Raji (cell line): ENCODE results near the gene CGB8.
"Not testable (repeated sequence)": the region's sequence is repeated elsewhere in the genome, so short reads cannot be mapped to it uniquely, and the experiment has no call there.

Experiments used
- POLR2A ChIP-seq: IDR thresholded peaks from 2 replicates; pipeline ENCODE4 v1.6.1; 2011; ENCODE audit warnings: low read depth, low read length, control low read depth; ENCODE audit not compliant: insufficient read depth

CGB8 gene

DNA sequence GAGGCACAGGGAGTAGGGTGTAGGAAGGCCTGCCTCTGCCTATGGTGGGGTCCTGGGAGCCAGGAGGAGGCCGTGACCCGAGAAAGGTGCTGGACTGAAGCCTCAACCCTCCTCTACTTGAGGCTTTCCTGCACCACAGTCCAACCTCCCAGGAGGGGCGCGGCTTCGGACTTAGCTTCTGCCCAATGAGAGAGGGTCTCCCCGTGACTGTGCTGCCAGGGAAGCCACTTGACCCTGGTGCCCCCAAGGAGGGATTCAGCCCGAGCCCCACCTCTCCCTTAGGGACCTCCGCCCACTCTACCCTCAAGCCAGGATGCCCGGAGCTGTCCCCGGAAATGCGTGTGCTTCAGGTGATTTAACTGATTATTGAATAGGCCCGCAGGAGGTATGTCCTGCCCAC is at the start of gene CGB8:
Gene CGB8 (minus strand): TSS at position 101 of the 400 bp plus-strand sequence. CDS start 372 bp downstream, outside the sequence.
- TF ChIP-seq POLR2A = not testable (repeated sequence)

- TF ChIP-seq POLR2A = no peak
Observed at GRCh38 chr19:49097453-49098288, 48.8 kb upstream of the CGB8 start.

DNA sequence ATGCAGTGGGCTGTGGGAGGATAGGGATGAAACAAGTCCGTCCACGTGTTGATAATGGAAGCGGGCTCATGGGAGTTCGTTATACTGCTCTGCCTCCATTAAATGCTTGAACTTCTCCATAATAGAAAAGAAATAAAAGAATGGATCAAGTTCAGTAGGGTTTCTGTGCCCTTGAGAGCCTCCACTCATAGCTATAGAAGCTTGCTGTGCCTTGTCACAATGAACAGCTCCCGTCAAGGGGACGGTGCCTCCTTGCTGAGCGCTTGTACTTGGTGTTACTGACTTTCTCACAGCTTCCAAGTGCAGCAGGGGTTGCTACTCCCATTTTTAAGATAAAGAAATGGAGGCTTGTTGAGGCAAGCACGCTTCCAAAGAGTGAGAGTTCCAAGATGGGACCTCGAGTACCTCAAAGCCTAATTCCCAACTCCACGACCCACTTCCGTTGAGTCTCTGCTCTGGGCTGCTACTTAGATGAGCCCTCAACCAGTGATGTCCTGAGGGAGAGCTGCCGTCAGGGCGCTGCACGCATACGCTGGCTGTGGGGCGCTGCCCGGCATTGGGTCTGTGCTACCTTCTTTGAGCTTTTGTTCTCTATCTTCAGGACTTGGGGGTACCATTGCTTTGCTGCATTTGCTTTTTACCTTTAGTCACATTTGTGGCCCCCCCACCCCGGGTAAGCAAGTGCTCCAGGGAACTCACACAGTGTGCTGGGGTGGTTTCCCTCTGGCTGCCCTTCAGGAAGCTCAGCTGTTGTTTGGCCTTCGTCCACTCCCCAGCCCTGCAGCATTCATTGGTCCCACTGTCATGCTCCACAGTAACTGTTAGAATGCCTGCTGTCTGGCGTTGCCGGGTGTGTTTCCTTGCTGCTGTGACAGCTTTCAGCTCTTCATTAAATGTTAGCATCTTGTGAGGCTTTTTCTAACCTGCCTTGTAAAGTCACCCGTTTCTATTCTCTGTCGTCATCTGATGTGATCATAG is 45.9 kb upstream of the CGB8 start:
- no peak for TF ChIP-seq POLR2A

DNA sequence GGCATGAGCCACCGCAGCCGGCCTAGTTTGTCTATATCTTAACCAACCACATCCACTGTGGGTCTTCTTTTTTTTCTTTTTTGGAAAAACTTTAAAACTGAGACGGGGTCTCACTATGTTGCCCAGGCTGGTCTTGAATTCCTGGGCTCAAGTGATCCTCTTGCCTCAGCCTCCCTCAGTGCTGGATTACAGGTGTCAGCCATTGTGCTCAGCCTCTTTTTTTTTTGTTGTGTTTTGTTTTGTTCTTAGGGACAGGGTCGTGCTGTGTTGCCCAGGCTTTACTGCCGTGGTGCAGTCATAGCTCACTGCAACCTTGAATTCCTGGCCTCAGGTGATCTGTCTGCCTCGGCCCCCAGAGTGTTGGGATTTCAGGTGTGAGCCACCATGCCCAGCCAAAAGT is 43.8 kb upstream of the CGB8 start:
- no peak for TF ChIP-seq POLR2A

- TF ChIP-seq POLR2A = no peak
Observed at GRCh38 chr19:49091391-49092038, 42.6 kb upstream of the CGB8 start.

DNA sequence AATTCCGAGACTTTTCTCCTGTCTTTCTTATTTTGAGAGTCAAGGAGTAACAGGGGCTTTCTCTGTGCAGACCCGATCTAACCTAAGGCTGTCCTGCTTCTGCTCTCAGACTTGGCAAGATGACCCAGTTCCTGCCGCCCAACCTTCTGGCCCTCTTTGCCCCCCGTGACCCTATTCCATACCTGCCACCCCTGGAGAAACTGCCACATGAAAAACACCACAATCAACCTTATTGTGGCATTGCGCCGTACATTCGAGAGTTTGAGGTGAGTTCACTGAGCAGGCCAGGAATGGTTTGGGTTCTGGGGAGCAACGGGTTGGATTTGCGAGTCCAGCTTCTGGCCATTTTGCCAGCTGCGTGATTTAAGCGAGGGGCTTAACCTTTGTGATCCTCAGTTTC is 37.4 kb upstream of the CGB8 start:
- TF ChIP-seq POLR2A = no peak

DNA sequence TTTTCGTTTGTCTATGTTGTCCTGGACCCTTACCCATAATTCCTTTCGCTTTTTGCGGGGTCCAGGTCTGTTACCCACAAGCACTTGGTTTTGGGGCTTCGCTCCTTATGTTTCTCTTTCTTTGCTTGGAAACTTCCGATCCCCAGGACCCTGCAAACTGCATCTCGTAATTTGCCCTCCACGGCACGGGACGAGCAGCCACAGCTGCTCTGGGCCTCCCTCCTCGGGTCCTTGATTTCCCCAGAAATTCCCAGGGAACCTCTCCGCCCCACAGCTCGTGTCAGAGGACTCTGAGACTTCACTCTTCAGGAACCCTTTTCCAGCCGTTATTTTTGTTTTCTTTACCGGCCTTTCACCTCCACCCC is 36.9 kb upstream of the CGB8 start:
- TF ChIP-seq POLR2A = no peak

DNA sequence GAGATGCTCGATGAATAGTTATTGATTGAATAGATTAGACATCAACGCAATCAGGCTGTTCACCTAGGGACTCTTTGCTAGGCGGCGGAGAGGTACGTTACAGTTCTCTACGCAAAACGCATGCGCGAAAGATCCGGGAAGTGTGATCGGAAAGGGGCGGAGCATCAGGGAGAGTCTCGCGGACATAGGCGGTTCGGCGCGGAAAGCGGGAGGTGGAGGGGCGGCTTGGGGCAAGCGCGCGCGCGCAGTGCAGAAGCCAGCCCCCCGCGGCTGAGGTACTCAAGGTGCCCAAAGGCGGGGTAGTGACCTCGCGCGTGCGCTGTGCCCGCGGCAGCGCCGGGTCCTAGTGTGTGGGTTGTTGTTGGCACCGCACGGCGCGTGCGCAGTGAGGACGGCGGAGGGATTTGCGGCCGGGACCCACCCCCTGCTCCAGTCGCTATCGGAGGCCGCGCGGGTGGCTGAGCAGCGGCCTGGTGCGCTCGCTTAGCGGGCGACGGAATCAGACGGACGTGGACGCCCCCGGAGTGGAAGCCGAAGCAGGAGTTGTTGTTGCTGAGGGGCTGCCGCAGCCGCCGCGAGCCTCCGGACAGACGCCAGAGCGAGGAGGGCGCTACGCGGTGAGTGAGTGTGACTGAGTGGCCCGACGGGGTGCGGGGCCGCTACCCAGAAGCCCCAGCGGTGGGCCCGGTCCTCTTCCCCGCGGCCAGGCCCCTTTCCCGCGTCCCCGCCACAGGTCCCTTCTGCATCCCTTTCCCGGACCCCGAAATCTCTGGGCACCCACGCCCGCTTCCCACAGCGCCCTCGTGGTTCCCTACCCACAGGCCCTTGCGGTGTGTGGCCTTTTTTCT is 36.3 kb upstream of the CGB8 start, which contains the start of gene SNRNP70:
Gene SNRNP70 (plus strand): TSS at position 432 of the 848 bp plus-strand sequence. CDS start 964 bp downstream, outside the sequence.
- TF ChIP-seq POLR2A = peak; percentile 90

DNA sequence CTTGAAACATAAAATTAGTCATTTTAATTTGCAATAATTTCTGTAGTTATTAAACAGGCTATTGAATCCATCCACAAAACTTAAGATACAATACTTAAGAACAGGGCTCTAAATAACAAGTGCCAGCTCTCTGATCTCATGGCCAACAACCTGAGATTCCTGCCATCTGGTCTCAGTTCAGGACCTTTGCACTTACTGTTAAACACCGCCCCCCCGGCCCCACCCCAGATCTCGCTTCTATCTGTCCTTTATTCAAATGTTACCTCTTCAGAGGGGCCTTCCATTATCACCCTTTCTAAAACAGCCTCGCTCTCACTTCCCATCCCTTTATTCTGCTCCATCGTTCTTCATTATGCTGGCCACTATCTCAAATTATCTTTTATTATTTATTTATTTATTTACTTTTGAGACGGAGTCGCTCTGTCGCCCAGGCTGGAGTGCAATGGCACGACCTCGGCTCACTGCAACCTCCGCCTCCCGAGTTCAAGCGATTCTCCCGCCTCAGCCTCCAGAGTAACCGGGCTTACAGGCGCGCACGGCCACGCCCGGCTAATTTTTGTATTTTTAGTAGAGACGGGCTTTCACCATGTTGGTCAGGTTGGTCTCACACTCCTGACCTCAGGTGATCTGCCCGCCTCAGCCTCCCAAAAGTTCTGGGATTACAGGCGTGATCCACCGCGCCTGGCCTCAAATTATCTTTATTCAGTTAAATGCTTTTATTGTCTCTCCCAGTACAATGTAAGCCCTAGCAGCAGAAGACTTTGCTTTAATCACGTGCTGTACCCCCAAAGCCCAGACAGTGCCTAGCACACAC is 35.5 kb upstream of the CGB8 start:
- no peak for TF ChIP-seq POLR2A

DNA sequence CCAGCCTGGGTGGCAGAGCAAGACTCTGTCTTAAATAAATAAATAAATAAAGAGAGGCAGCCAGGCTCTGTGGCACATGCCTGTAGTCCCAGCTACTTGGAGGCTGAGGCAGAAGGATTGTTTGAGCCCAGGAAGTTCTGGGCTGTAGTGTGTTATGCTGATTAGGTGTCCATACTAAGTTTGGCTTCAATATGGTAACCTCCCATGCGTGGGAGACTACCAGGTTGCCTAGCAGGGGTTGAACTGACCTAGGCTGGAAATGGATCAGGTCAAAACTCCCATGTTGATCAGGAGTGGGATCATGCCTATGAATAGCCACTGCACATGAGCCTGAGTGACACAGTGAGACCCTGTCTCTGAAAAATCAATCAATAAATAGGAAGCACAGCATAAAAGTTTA is 32.4 kb upstream of the CGB8 start:
- TF ChIP-seq POLR2A = no peak

GRCh38 chr19:49080392-49080791 is 31.5 kb upstream of the CGB8 start:
- TF ChIP-seq POLR2A = no peak

DNA sequence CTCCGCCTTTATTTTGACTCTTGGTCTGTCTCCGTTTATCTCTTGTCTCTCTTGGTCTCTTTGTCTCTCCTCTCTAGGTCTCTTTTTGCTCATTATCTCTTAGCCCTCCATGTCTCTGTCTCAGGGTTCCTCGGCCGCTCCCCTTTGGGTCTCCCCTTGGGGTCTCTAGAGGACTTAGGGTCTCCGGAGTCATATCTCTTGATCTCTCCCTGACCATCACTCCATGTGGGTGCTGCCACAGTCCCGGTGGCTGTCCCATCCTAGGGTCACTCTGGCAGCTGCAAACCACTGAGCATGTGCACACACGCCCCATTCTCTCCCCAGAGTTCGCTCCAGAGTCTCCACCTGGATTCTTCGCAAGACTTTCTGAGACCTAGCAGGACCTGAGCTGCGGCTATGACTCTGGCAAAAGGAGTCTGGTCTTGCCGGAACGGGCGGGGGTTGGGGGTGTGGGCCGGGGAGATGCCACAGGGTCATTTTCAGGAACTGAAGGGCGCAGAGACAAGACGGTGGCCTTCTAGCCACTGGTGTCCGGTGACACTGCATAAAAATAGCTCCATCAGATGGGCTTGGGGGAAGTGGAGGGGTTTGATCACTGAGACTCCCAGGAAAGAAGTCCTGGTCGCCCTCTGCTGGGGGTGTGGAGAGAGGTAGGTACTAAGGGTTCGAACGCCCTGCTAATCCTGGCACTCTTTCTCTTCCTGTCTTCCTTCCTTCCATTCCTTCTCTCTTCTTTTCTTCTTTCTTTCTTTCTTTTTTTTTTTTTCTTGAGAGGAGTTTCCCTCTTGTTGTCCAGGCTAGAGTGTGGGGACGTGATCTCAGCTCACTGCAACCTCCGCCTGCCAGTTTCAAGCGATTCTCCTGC is 24.8 kb upstream of the CGB8 start:
- no peak for TF ChIP-seq POLR2A
